HG03025 (cell line): Measurements from ENCODE around the gene NEDD4.
"Not testable (repeated sequence)": the region's sequence is repeated elsewhere in the genome, so short reads cannot be mapped to it uniquely, and the experiment has no call there.

Experiments used
- ATAC-seq: cut with Tn5 transposase; IDR thresholded peaks from one replicate; pipeline ENCODE4 v1.9.1; 2021; ENCODE audit warnings: mild to moderate bottlenecking, moderate library complexity; ENCODE audit not compliant: unreplicated experiment, low FRiP score

Gene NEDD4

GRCh38 chr15:55791551-55792400 lies 201.6 kb downstream of the NEDD4 start:
- ATAC-seq = no peak

- ATAC-seq = no peak
Measured at GRCh38 chr15:55789066-55789660, 204.2 kb downstream of the NEDD4 start.

- no peak for ATAC-seq
Measured at GRCh38 chr15:55786341-55786740, 207.1 kb downstream of the NEDD4 start.

GRCh38 chr15:55785593-55785992 lies 207.8 kb downstream of the NEDD4 start:
- ATAC-seq = not testable (repeated sequence)

GRCh38 chr15:55784286-55784685 lies 209.1 kb downstream of the NEDD4 start:
- ATAC-seq = no peak

GRCh38 chr15:55782901-55783300 lies 210.5 kb downstream of the NEDD4 start:
- ATAC-seq = no peak

GRCh38 chr15:55780292-55780691 lies 213.1 kb downstream of the NEDD4 start:
- no peak for ATAC-seq

GRCh38 chr15:55778932-55779331 lies 214.5 kb downstream of the NEDD4 start:
- ATAC-seq = no peak
